ENCODE data around the gene TMEM205.

DNA sequence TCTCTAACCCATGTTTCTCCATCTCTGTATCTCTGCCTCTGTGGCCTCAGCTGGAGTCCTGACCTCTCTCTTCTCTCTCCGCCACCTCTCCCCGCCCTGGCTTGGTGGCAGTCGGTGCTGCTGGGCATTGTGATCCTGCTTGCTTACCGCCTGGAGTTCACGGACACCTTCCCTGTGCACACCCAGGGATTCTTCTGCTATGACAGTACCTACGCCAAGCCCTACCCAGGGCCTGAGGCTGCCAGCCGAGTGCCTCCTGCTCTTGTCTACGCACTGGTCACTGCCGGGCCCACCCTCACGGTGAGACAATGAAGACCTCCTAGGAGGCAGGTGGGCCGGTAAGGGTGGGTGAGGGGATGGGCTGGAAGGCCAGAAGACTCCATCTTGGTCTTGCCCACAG is 13.4 kb upstream of the TMEM205 start:
- TF ChIP-seq, protein P1, sequence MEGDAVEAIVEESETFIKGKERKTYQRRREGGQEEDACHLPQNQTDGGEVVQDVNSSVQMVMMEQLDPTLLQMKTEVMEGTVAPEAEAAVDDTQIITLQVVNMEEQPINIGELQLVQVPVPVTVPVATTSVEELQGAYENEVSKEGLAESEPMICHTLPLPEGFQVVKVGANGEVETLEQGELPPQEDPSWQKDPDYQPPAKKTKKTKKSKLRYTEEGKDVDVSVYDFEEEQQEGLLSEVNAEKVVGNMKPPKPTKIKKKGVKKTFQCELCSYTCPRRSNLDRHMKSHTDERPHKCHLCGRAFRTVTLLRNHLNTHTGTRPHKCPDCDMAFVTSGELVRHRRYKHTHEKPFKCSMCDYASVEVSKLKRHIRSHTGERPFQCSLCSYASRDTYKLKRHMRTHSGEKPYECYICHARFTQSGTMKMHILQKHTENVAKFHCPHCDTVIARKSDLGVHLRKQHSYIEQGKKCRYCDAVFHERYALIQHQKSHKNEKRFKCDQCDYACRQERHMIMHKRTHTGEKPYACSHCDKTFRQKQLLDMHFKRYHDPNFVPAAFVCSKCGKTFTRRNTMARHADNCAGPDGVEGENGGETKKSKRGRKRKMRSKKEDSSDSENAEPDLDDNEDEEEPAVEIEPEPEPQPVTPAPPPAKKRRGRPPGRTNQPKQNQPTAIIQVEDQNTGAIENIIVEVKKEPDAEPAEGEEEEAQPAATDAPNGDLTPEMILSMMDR (IDR thresholded peaks at IDR 0.05; ENCODE audit: borderline replicate concordance, extremely low read depth, low read length, poor library complexity, severe bottlenecking), result no peak
- TF ChIP-seq EZH2 (IDR thresholded peaks at IDR 0.05; ENCODE audit: borderline replicate concordance, low read depth, low read length, severe bottlenecking), result no peak
